C4-2B (cell line): ENCODE data around the gene AP1S3.

ENCODE experiments used
- ZFX ChIP-seq: fragments of 450-650 bp; IDR thresholded peaks from 2 replicates; pipeline ENCODE4 v1.6.1; 2017
- TF ChIP-seq, protein P1 (sequence below): fragments of 450-650 bp; conservative IDR thresholded peaks from 2 replicates; pipeline ENCODE4 v1.5.1; 2017; ENCODE audit warnings: mild to moderate bottlenecking

DNA sequence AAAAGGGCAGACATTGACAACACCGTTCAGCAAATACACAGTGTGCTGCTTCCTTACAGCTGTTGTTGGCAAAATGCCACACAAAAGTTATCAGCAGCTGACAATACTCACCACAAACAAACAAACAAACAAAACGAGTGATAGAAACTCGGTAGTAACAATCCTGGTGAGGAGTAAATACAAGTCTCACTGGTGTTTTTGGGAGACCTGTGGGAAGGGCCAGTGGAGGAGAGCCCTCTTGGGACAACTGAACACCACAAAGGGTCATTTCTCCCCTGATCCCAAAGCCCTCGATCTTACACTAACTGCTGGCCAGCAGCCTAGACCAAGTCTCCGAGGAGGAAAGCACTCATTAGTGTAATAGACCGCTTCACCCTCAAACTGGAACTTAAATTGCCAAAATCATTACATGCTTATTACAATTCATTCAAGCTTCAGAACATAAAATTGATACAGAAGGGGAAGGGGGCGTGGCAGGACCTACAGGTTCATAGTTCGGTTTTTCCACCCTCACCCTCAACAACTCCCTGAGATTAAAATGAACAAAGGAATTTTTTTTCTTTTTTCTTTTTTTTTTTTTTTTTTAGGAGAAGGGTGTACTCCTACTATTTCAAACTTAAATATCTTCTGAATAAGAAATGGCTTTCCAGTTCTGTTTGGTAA lies 5.0 kb downstream of the AP1S3 start:
- TF ChIP-seq, protein P1, sequence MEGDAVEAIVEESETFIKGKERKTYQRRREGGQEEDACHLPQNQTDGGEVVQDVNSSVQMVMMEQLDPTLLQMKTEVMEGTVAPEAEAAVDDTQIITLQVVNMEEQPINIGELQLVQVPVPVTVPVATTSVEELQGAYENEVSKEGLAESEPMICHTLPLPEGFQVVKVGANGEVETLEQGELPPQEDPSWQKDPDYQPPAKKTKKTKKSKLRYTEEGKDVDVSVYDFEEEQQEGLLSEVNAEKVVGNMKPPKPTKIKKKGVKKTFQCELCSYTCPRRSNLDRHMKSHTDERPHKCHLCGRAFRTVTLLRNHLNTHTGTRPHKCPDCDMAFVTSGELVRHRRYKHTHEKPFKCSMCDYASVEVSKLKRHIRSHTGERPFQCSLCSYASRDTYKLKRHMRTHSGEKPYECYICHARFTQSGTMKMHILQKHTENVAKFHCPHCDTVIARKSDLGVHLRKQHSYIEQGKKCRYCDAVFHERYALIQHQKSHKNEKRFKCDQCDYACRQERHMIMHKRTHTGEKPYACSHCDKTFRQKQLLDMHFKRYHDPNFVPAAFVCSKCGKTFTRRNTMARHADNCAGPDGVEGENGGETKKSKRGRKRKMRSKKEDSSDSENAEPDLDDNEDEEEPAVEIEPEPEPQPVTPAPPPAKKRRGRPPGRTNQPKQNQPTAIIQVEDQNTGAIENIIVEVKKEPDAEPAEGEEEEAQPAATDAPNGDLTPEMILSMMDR = no peak
- TF ChIP-seq ZFX = no peak
